GM12878 (cell line): Measurements from ENCODE around the gene HSPBP1. TPM values are rescaled to one million over a fixed set of nuclear protein-coding genes. Genes with fewer than 3 reads are reported as not detected.

Source experiments
- ATAC-seq: fragments of 200-7000 bp; cut with Tn5 transposase; 3 replicates; pipeline ENCODE4 v1.9.1; 2020; ENCODE audit warnings: mild to moderate bottlenecking, moderate library complexity
- BruUV-seq: library from RNA; stranded (reverse); fragments of 400-500 nt; replicated peaks from 2 replicates; lab custom pipeline; 2021; lab: Mats Ljungman, UMichigan
- CTCF ChIA-PET: fragments of 300-600 bp; sonication (Branson Sonifier 250); formaldehyde crosslinking; extraction: SDS; loops from one replicate; lab custom pipeline; 2021; ENCODE audit warnings: inconsistent platforms; lab: Yijun Ruan, JAX
- POLR2A ChIA-PET: fragments of 350-600 bp; formaldehyde crosslinking; extraction: SDS; loops from one replicate; lab custom pipeline; 2021; ENCODE audit warnings: inconsistent platforms; lab: Charles Lee
- RAD21 ChIA-PET: fragments of 300-600 bp; sonication (Branson Sonifier 250); formaldehyde crosslinking; loops from one replicate; lab custom pipeline; 2023; ENCODE audit warnings: antibody characterized with exemption; ENCODE audit not compliant: unreplicated experiment; lab: Charles Lee
- SMC1A ChIA-PET: fragments of 300-600 bp; sonication (Branson Sonifier 250); formaldehyde crosslinking; loops from one replicate; lab custom pipeline; 2023; ENCODE audit not compliant: unreplicated experiment, uncharacterized antibody; lab: Charles Lee
- DNase-seq: peaks from one replicate; pipeline ENCODE4 v3.0.0-alpha.2; 2011; ENCODE audit warnings: low read depth, low spot score
- FAIRE-seq: peaks from 3 replicates; lab custom pipeline; 2011; peaks lifted over from hg19 to GRCh38; lab: Jason Lieb, UNC
- H2AFZ ChIP-seq: 2 replicates; pipeline ENCODE4 v1.6.0; 2011; ENCODE audit warnings: low read depth, low read length, control low read depth; ENCODE audit not compliant: control insufficient read depth
- H3K27ac ChIP-seq: 2 replicates; pipeline ENCODE4 v1.5.1; 2011; ENCODE audit warnings: control low read depth; ENCODE audit not compliant: control insufficient read depth, insufficient read depth
- H3K27me3 ChIP-seq, 2 experiments: replicated peaks in 1 of 2; 2 replicates each; pipeline versions ENCODE4 v1.6.0 to v1.6.1; 2011; ENCODE audit warnings: low read length in 1 of 2; ENCODE audit not compliant: control insufficient read depth in 2 of 2, insufficient read depth in 2 of 2
- H3K36me3 ChIP-seq, 2 experiments: 2 replicates each; pipeline ENCODE4 v1.5.1; 2011; ENCODE audit warnings: low read length in 1 of 2; ENCODE audit not compliant: control insufficient read depth in 2 of 2, insufficient read depth in 2 of 2
- H3K4me1 ChIP-seq: 2 replicates; pipeline ENCODE4 v1.6.1; 2011; ENCODE audit warnings: mild to moderate bottlenecking, low read length, moderate library complexity, mixed read lengths; ENCODE audit not compliant: control insufficient read depth, insufficient read depth
- H3K4me2 ChIP-seq: 2 replicates; pipeline ENCODE4 v1.6.0; 2011; ENCODE audit warnings: control low read depth; ENCODE audit not compliant: control insufficient read depth, insufficient read depth
- H3K4me3 ChIP-seq: fragments of 200-600 bp; sonication (generic); 2 replicates; pipeline ENCODE4 v1.5.1; 2016
- H3K79me2 ChIP-seq: 2 replicates; pipeline ENCODE4 v1.6.0; 2011; ENCODE audit warnings: low read length; ENCODE audit not compliant: control insufficient read depth, insufficient read depth
- H3K9ac ChIP-seq: 2 replicates; pipeline ENCODE4 v1.8.0; 2011; ENCODE audit warnings: low read length, control low read depth, mixed read lengths; ENCODE audit not compliant: control insufficient read depth, insufficient read depth
- H3K9me3 ChIP-seq: replicated peaks from 3 replicates; pipeline ENCODE4 v1.5.1; 2011; ENCODE audit warnings: mild to moderate bottlenecking, low read length; ENCODE audit not compliant: control insufficient read depth, insufficient read depth
- H4K20me1 ChIP-seq: 2 replicates; pipeline ENCODE4 v1.6.0; 2011; ENCODE audit not compliant: control insufficient read depth, insufficient read depth
- CTCF ChIP-seq, 3 experiments: IDR thresholded peaks in 2 of 3; conservative IDR thresholded peaks in 1 of 3; 2 replicates each; pipeline ENCODE4 v1.5.1; 2011; ENCODE audit warnings: low read depth in 3 of 3, low read length in 3 of 3, mild to moderate bottlenecking in 3 of 3, control low read depth in 2 of 3, moderate library complexity in 2 of 3, inconsistent platforms in 1 of 3, mixed read lengths in 1 of 3; ENCODE audit not compliant: control insufficient read depth in 2 of 3, insufficient read depth in 1 of 3; ENCODE audit errors: extremely low read depth in 1 of 3
- LARP7 ChIP-seq: fragments of 450-650 bp; IDR thresholded peaks from 2 replicates; pipeline ENCODE4 v1.6.1; 2017; ENCODE audit warnings: mild to moderate bottlenecking
- RAD21 ChIP-seq: IDR thresholded peaks from 2 replicates; pipeline ENCODE4 v1.6.1; 2011; ENCODE audit warnings: mild to moderate bottlenecking, low read depth, low read length, moderate library complexity; ENCODE audit not compliant: insufficient read depth
- SMC3 ChIP-seq: IDR thresholded peaks from 2 replicates; pipeline ENCODE4 v1.6.1; 2011; ENCODE audit warnings: low read length, improper control_type of control experiment, borderline replicate concordance
- WGBS: methylation state at CpG from one replicate; pipeline ENCODE4 v1.1.6; 2016; ENCODE audit warnings: low lambda C conversion rate; ENCODE audit not compliant: insufficient replicate concordance, insufficient coverage; ENCODE audit errors: missing lambda C conversion rate; 5-methylcytosine and 5-hydroxymethylcytosine counted together
- in situ Hi-C: fragments of 300-500 bp; cut with MboI; formaldehyde crosslinking; loops from 9 replicates; pipeline ENCODE4 v1.14.3; 2018; ENCODE audit warnings: mixed read lengths
- intact Hi-C: fragments of 100-400 bp; cut with micrococcal nuclease; formaldehyde crosslinking; loops from one replicate; pipeline ENCODE4 v1.14.2; 2022; ENCODE audit not compliant: unreplicated experiment
- microRNA-seq: library from miRNA; unstranded; fragments of <30 nt; microRNA quantifications from one replicate; pipeline ENCODE4, GENCODE V29; 2018
- polyA plus RNA-seq, 11 experiments: library from polyadenylated mRNA; depleted of rRNA in 4 of 11; unstranded in 6 of 11; stranded (reverse) in 5 of 11; fragments of >200 nt; fragmentation: Nextera tagmentation in 4 of 11; fragmentation: Illumina TruSeq in 1 of 11; extraction: Ambion mirVana in 4 of 11; extraction: Trizol in 1 of 11; gene quantifications; 1 replicate in 1 of 11; 2 replicates in 10 of 11; pipeline versions ENCODE4 v1.2.1 to v1.2.3, GENCODE V29; 2011 to 2016; ENCODE audit warnings: inconsistent platforms in 2 of 11, missing spikeins in 2 of 11, low read depth in 1 of 11
- small RNA-seq: library from RNA; depleted of rRNA; stranded (forward); fragments of <200 nt; gene quantifications from one replicate; pipeline ENCODE3, GENCODE V24; 2014
- total RNA-seq, 4 experiments: library from RNA; depleted of rRNA in 3 of 4; stranded (reverse); fragments of >200 nt in 3 of 4; fragmentation: Illumina TruSeq in 1 of 4; extraction: Trizol in 1 of 4; gene quantifications; 2 replicates each; pipeline versions ENCODE4 v1.2.1 to v1.2.3, GENCODE V29; 2013 to 2021

Gene HSPBP1
- total and polyA plus RNA-seq, 10 of the 15 experiments (the other 5 are each of a cell fraction or from before 2014, with no cell fraction given), result 0.18 to 83.3 (median 23.0) TPM

DNA sequence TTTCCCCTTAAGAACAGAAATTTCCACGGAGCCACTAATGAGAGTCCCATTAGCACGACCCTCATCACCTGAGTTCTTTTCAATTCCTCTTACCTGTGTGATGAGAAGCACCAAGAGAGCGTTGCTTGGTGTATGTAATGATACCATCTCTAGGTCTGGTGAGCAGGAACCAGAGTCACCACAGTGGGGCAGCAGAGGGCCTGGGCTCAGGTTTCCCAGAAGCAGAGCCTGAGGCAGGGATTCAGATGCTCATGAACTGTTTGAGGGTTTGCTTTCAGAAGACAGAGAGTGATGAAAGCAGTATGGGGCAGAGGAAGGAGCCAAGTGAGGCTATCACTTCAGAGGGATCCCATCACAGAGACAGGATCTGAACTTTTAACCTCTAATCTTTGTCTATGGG lies 67.5 kb downstream of the HSPBP1 start:
- ChIA-PET CTCF (interaction anchor here (0.8 to 1.2 kb wide), 5 partner anchors 47 to 201 kb away, joined by 3 to 4 read pairs (median 3); partner anchors contain the start of gene HSPBP1), SMC1A (no interaction called here), RAD21 (interaction anchor here (1.2 kb wide), 1 partner anchor 205 kb away, joined by 5 read pairs; no protein-coding TSS in a partner anchor), POLR2A (no interaction called here)
- no TSS peak for BruUV-seq
- peak; percentile 59 to 78 (median 73) for TF ChIP-seq CTCF (IDR thresholded peaks at IDR 0.05 in 2 of 3, conservative IDR thresholded peaks at IDR 0.05 in 1 of 3; ENCODE audit: control insufficient read depth in 2 of 3, extremely low read depth in 1 of 3, insufficient read depth in 1 of 3, low read depth in 3 of 3, low read length in 3 of 3)
- peak; percentile 80 for TF ChIP-seq RAD21
- no peak for TF ChIP-seq LARP7
- TF ChIP-seq SMC3, result peak; percentile 71
- Histone ChIP-seq H3K79me2 (no peaks in the 10 kb centered on the region), H3K9ac (no peak overlapping the region), H2AFZ (no peak overlapping the region), H3K36me3 (no peaks in the 10 kb centered on the region), H3K4me1 (no peaks in the 10 kb centered on the region), H3K9me3 (peaks cover 3% of the 10 kb centered on the region; the same call in 1 of the 3 replicates), H3K27ac (no peak overlapping the region), H4K20me1 (no peaks in the 10 kb centered on the region), H3K27me3 (no peaks in the 10 kb centered on the region), H3K4me3 (no peak overlapping the region), H3K4me2 (no peak overlapping the region)
- in situ Hi-C loops, result loop anchor here (5.0 kb wide), 1 partner anchor 205 kb away; no protein-coding TSS in a partner anchor
- DNase-seq (peak; percentile 13), ATAC-seq (peak; percentile 95), FAIRE-seq (no peak)
- intact Hi-C loops, result loop anchor here (1.0 kb wide), 1 partner anchor 206 kb away; no protein-coding TSS in a partner anchor
- WGBS, result 20% methylated on average over 3 of the region's 3 CpGs

Small RNA genes lying within 50 kb of the gene (microRNA-seq; reads per million reads assigned to microRNA genes)
- gene MIR6802 (1.5 reads per million), gene MIR6803 (2.1 reads per million, percentile 6 among the genes with 10 or more reads in this experiment), gene MIR6804 (2.1 reads per million, percentile 6 among the genes with 10 or more reads in this experiment)

Small RNA genes lying within 50 kb of the gene (small RNA-seq; reads per million reads assigned to genes)
- gene MIR6802, result 0.16 reads per million
- not detected for gene MIR6803
- 0.27 reads per million for gene MIR6804

Other genes with a start within 250 kb of the HSPBP1 start
Only the 7 nearest of the 27 such genes appear.
- gene PTPRH, start 70.6 kb downstream of the HSPBP1 start, total RNA-seq (2014; rRNA removed), result not detected in 2 replicates
- not detected in 2 replicates for gene PTPRH, start 70.6 kb downstream of the HSPBP1 start, total RNA-seq (2014; rRNA removed; fragmentation: Illumina TruSeq; extraction: Trizol)
- 0.08 and 0.13 TPM in 2 replicates for gene PTPRH, start 70.6 kb downstream of the HSPBP1 start, total RNA-seq (2021)
- not detected in 2 replicates for gene PTPRH, start 70.6 kb downstream of the HSPBP1 start, polyA plus RNA-seq (2011; rRNA removed)
- gene PTPRH, start 70.6 kb downstream of the HSPBP1 start, polyA plus RNA-seq (2014; fragmentation: Illumina TruSeq; extraction: Trizol), result not detected in 2 replicates
- gene PTPRH, start 70.6 kb downstream of the HSPBP1 start, polyA plus RNA-seq (2014; fragmentation: Nextera tagmentation; extraction: Ambion mirVana), result not detected
- not detected in 2 replicates for gene PTPRH, start 70.6 kb downstream of the HSPBP1 start, polyA plus RNA-seq (2014; rRNA removed)
- gene PTPRH, start 70.6 kb downstream of the HSPBP1 start, polyA plus RNA-seq (2016; fragmentation: Nextera tagmentation; extraction: Ambion mirVana), result not detected
- gene TMEM86B, start 51.3 kb downstream of the HSPBP1 start, total RNA-seq (2014; rRNA removed), result 3.4 and 3.8 TPM in 2 replicates
- 1.1 and 1.6 TPM in 2 replicates for gene TMEM86B, start 51.3 kb downstream of the HSPBP1 start, total RNA-seq (2014; rRNA removed; fragmentation: Illumina TruSeq; extraction: Trizol)
- gene TMEM86B, start 51.3 kb downstream of the HSPBP1 start, total RNA-seq (2021), result 6.6 and 8.3 TPM in 2 replicates
- 0.49 and 1.5 TPM in 2 replicates for gene TMEM86B, start 51.3 kb downstream of the HSPBP1 start, polyA plus RNA-seq (2011; rRNA removed)
- gene TMEM86B, start 51.3 kb downstream of the HSPBP1 start, polyA plus RNA-seq (2014; fragmentation: Illumina TruSeq; extraction: Trizol), result 0.70 and 1.8 TPM in 2 replicates
- gene TMEM86B, start 51.3 kb downstream of the HSPBP1 start, polyA plus RNA-seq (2014; fragmentation: Nextera tagmentation; extraction: Ambion mirVana), result 1 to 10 TPM in 1 of 2 experiments, under 1 TPM in 1; 0.26 to 1.2 TPM
- 9.1 and 10.6 TPM in 2 replicates for gene TMEM86B, start 51.3 kb downstream of the HSPBP1 start, polyA plus RNA-seq (2014; rRNA removed)
- gene TMEM86B, start 51.3 kb downstream of the HSPBP1 start, polyA plus RNA-seq (2016; fragmentation: Nextera tagmentation; extraction: Ambion mirVana), result 1 to 10 TPM; 1.7 to 1.9 TPM
- 73.8 and 83.4 TPM in 2 replicates for gene PPP6R1, start 21.1 kb downstream of the HSPBP1 start, total RNA-seq (2014; rRNA removed)
- 47.4 and 50.0 TPM in 2 replicates for gene PPP6R1, start 21.1 kb downstream of the HSPBP1 start, total RNA-seq (2014; rRNA removed; fragmentation: Illumina TruSeq; extraction: Trizol)
- 160 and 173 TPM in 2 replicates for gene PPP6R1, start 21.1 kb downstream of the HSPBP1 start, total RNA-seq (2021)
- gene PPP6R1, start 21.1 kb downstream of the HSPBP1 start, polyA plus RNA-seq (2011; rRNA removed), result 37.2 and 73.6 TPM in 2 replicates
- gene PPP6R1, start 21.1 kb downstream of the HSPBP1 start, polyA plus RNA-seq (2014; fragmentation: Illumina TruSeq; extraction: Trizol), result 16.9 and 43.7 TPM in 2 replicates
- 1 to 10 TPM in 1 of 2 experiments, under 1 TPM in 1; 0.80 to 2.5 TPM for gene PPP6R1, start 21.1 kb downstream of the HSPBP1 start, polyA plus RNA-seq (2014; fragmentation: Nextera tagmentation; extraction: Ambion mirVana)
- 108 and 126 TPM in 2 replicates for gene PPP6R1, start 21.1 kb downstream of the HSPBP1 start, polyA plus RNA-seq (2014; rRNA removed)
- gene PPP6R1, start 21.1 kb downstream of the HSPBP1 start, polyA plus RNA-seq (2016; fragmentation: Nextera tagmentation; extraction: Ambion mirVana), result 10 to 100 TPM; 60.8 to 66.7 TPM
- 0.23 TPM in 1 of 2 replicates, not detected in the other for gene BRSK1, start 3.9 kb upstream of the HSPBP1 start, total RNA-seq (2014; rRNA removed)
- not detected in 2 replicates for gene BRSK1, start 3.9 kb upstream of the HSPBP1 start, total RNA-seq (2014; rRNA removed; fragmentation: Illumina TruSeq; extraction: Trizol)
- gene BRSK1, start 3.9 kb upstream of the HSPBP1 start, total RNA-seq (2021), result 0.33 and 0.53 TPM in 2 replicates
- 0.43 and 0.76 TPM in 2 replicates for gene BRSK1, start 3.9 kb upstream of the HSPBP1 start, polyA plus RNA-seq (2011; rRNA removed)
- 0.03 TPM in 1 of 2 replicates, not detected in the other for gene BRSK1, start 3.9 kb upstream of the HSPBP1 start, polyA plus RNA-seq (2014; fragmentation: Illumina TruSeq; extraction: Trizol)
- gene BRSK1, start 3.9 kb upstream of the HSPBP1 start, polyA plus RNA-seq (2014; fragmentation: Nextera tagmentation; extraction: Ambion mirVana), result not detected
- 0.26 TPM in 1 of 2 replicates, not detected in the other for gene BRSK1, start 3.9 kb upstream of the HSPBP1 start, polyA plus RNA-seq (2014; rRNA removed)
- gene BRSK1, start 3.9 kb upstream of the HSPBP1 start, polyA plus RNA-seq (2016; fragmentation: Nextera tagmentation; extraction: Ambion mirVana), result under 1 TPM in 1 of 2 experiments, not detected in 1; 0.25 TPM
- gene TMEM150B, start 45.2 kb upstream of the HSPBP1 start, total RNA-seq (2014; rRNA removed), result not detected in 2 replicates
- not detected in 2 replicates for gene TMEM150B, start 45.2 kb upstream of the HSPBP1 start, total RNA-seq (2014; rRNA removed; fragmentation: Illumina TruSeq; extraction: Trizol)
- 0.23 TPM in 1 of 2 replicates, not detected in the other for gene TMEM150B, start 45.2 kb upstream of the HSPBP1 start, total RNA-seq (2021)
- gene TMEM150B, start 45.2 kb upstream of the HSPBP1 start, polyA plus RNA-seq (2011; rRNA removed), result not detected in 2 replicates
- not detected in 2 replicates for gene TMEM150B, start 45.2 kb upstream of the HSPBP1 start, polyA plus RNA-seq (2014; fragmentation: Illumina TruSeq; extraction: Trizol)
- gene TMEM150B, start 45.2 kb upstream of the HSPBP1 start, polyA plus RNA-seq (2014; fragmentation: Nextera tagmentation; extraction: Ambion mirVana), result not detected
- gene TMEM150B, start 45.2 kb upstream of the HSPBP1 start, polyA plus RNA-seq (2014; rRNA removed), result 0.09 TPM in 1 of 2 replicates, not detected in the other
- gene TMEM150B, start 45.2 kb upstream of the HSPBP1 start, polyA plus RNA-seq (2016; fragmentation: Nextera tagmentation; extraction: Ambion mirVana), result under 1 TPM; 0.16 to 0.19 TPM
- gene KMT5C, start 59.8 kb upstream of the HSPBP1 start, total RNA-seq (2014; rRNA removed), result 6.8 and 7.7 TPM in 2 replicates
- 2.4 and 3.7 TPM in 2 replicates for gene KMT5C, start 59.8 kb upstream of the HSPBP1 start, total RNA-seq (2014; rRNA removed; fragmentation: Illumina TruSeq; extraction: Trizol)
- 13.2 and 15.8 TPM in 2 replicates for gene KMT5C, start 59.8 kb upstream of the HSPBP1 start, total RNA-seq (2021)
- 5.7 and 9.3 TPM in 2 replicates for gene KMT5C, start 59.8 kb upstream of the HSPBP1 start, polyA plus RNA-seq (2011; rRNA removed)
- gene KMT5C, start 59.8 kb upstream of the HSPBP1 start, polyA plus RNA-seq (2014; fragmentation: Illumina TruSeq; extraction: Trizol), result 1.3 and 2.3 TPM in 2 replicates
- gene KMT5C, start 59.8 kb upstream of the HSPBP1 start, polyA plus RNA-seq (2014; fragmentation: Nextera tagmentation; extraction: Ambion mirVana), result under 1 TPM in 1 of 2 experiments, not detected in 1; 0.20 TPM
- gene KMT5C, start 59.8 kb upstream of the HSPBP1 start, polyA plus RNA-seq (2014; rRNA removed), result 10.5 and 11.9 TPM in 2 replicates
- 1 to 10 TPM; 4.1 to 4.3 TPM for gene KMT5C, start 59.8 kb upstream of the HSPBP1 start, polyA plus RNA-seq (2016; fragmentation: Nextera tagmentation; extraction: Ambion mirVana)
- gene COX6B2, start 74.6 kb upstream of the HSPBP1 start, total RNA-seq (2014; rRNA removed), result not detected in 2 replicates
- not detected in 2 replicates for gene COX6B2, start 74.6 kb upstream of the HSPBP1 start, total RNA-seq (2014; rRNA removed; fragmentation: Illumina TruSeq; extraction: Trizol)
- not detected in 2 replicates for gene COX6B2, start 74.6 kb upstream of the HSPBP1 start, total RNA-seq (2021)
- gene COX6B2, start 74.6 kb upstream of the HSPBP1 start, polyA plus RNA-seq (2011; rRNA removed), result 0.09 TPM in 1 of 2 replicates, not detected in the other
- not detected in 2 replicates for gene COX6B2, start 74.6 kb upstream of the HSPBP1 start, polyA plus RNA-seq (2014; fragmentation: Illumina TruSeq; extraction: Trizol)
- under 1 TPM; 0.05 to 0.07 TPM for gene COX6B2, start 74.6 kb upstream of the HSPBP1 start, polyA plus RNA-seq (2014; fragmentation: Nextera tagmentation; extraction: Ambion mirVana)
- 0.06 and 0.14 TPM in 2 replicates for gene COX6B2, start 74.6 kb upstream of the HSPBP1 start, polyA plus RNA-seq (2014; rRNA removed)
- gene COX6B2, start 74.6 kb upstream of the HSPBP1 start, polyA plus RNA-seq (2016; fragmentation: Nextera tagmentation; extraction: Ambion mirVana), result under 1 TPM in 1 of 2 experiments, not detected in 1; 0.08 TPM